Peyer's patch (tissue), 4 donors: ENCODE data around the gene SUSD4.

Experiments used
- POLR2A ChIP-seq, 2 donors: fragments of 450-650 bp; IDR thresholded peaks; one replicate each; pipeline ENCODE4 v1.5.1; 2017; ENCODE audit warnings: antibody characterized with exemption in 2 of 2, mild to moderate bottlenecking in 2 of 2, moderate library complexity in 2 of 2
- TF ChIP-seq, protein P1 (sequence below), 6 experiments: fragments of 450-650 bp in 4 of 6; fragments of 200-600 bp in 2 of 6; sonication (generic) in 1 of 6; IDR thresholded peaks; one replicate each; pipeline ENCODE4 v1.5.1; 2017 to 2019; ENCODE audit warnings: antibody characterized with exemption in 6 of 6, mild to moderate bottlenecking in 3 of 6, moderate library complexity in 1 of 6

GRCh38 chr1:223246476-223247112, 117.4 kb downstream of the SUSD4 start:
- TF ChIP-seq, protein P1, sequence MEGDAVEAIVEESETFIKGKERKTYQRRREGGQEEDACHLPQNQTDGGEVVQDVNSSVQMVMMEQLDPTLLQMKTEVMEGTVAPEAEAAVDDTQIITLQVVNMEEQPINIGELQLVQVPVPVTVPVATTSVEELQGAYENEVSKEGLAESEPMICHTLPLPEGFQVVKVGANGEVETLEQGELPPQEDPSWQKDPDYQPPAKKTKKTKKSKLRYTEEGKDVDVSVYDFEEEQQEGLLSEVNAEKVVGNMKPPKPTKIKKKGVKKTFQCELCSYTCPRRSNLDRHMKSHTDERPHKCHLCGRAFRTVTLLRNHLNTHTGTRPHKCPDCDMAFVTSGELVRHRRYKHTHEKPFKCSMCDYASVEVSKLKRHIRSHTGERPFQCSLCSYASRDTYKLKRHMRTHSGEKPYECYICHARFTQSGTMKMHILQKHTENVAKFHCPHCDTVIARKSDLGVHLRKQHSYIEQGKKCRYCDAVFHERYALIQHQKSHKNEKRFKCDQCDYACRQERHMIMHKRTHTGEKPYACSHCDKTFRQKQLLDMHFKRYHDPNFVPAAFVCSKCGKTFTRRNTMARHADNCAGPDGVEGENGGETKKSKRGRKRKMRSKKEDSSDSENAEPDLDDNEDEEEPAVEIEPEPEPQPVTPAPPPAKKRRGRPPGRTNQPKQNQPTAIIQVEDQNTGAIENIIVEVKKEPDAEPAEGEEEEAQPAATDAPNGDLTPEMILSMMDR (IDR thresholded peaks at IDR 0.05): no peak
- TF ChIP-seq POLR2A (IDR thresholded peaks at IDR 0.05): no peak
